GM18873 (cell line): ENCODE results near the gene STAT1.
A peak's percentile ranks its signal among the peaks of the same experiment; 100 is the strongest.
"Not testable (repeated sequence)": the region's sequence is repeated elsewhere in the genome, so short reads cannot be mapped to it uniquely, and the experiment has no call there.

ENCODE experiments used
- ATAC-seq: cut with Tn5 transposase; IDR thresholded peaks from one replicate; pipeline ENCODE4 v1.9.1; 2021; ENCODE audit warnings: mild to moderate bottlenecking, moderate library complexity, moderate number of reproducible peaks; ENCODE audit not compliant: unreplicated experiment, low FRiP score

The STAT1 gene

GRCh38 chr2:190965580-190966222, 48.3 kb downstream of the STAT1 start:
- ATAC-seq = no peak

- no peak for ATAC-seq
Measured at GRCh38 chr2:190964170-190964795, 49.7 kb downstream of the STAT1 start.

DNA sequence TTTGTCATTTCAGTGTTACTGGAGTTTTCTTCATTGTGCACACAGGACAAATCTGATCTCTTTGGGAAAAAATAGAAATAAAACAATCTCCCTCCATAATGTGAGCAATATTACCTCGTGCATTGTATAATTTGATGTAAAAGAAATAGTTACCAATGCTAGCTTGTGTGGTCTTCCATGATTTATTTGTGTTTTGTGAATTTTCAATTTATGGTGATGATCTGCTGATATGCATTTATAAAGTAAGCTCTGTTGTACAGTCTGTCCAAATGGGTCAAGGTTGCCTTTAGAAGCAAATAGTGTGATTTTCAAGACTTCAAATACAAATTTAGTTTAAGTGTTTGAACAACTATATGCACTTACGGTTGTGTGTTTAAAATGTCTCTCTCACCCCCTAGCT, 50.9 kb downstream of the STAT1 start:
- no peak for ATAC-seq

DNA sequence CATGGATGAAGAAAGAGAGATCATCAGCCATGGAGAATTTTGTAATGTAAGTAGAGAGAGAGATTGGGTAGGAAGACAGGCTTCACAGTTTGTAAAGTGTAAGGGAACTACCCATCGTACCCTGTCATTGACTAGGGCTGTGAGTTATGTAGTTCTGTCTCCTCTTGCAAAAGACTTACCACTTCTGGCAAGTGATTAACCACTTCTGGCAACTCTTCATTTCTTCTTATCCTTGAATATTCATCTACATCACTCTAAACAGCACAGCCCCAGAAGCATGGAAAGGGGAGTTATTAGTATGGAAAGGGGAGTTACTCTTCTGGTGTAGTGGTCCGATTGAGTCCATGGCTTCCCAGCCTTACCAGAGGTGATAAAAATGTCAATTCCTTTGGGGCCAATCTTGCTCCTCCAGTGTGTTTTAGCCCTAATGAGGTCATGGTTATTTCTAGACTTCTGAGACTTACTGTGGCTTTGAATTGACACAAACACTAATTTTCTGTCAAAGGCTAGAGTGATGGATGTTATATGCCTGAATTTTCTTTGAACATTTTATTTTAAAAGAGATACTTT, 52.0 kb downstream of the STAT1 start:
- no peak for ATAC-seq

DNA sequence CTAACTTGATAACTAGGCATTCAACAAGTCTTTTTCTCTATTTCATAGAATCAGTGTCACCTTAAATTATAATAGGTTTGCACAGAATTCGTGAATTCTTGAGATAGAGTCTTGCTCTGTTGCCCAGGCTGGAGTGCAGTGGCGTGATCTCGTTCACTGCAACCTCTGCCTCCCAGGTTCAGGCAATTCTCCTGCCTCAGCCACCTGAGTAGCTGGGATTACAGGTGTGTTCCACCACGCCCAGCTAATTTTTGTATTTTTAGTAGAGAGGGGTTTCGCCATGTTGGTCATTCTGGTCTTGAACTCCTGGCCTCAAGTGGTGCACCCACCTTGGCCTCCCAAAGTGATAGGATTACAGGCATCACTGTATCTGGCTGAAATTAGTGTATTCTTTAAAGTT, 52.9 kb downstream of the STAT1 start:
- not testable (repeated sequence) for ATAC-seq

GRCh38 chr2:190959911-190960788, 53.8 kb downstream of the STAT1 start:
- ATAC-seq = no peak

GRCh38 chr2:190953257-190953656, 60.7 kb downstream of the STAT1 start:
- ATAC-seq = no peak

GRCh38 chr2:190950566-190950991, 63.4 kb downstream of the STAT1 start:
- ATAC-seq = no peak

DNA sequence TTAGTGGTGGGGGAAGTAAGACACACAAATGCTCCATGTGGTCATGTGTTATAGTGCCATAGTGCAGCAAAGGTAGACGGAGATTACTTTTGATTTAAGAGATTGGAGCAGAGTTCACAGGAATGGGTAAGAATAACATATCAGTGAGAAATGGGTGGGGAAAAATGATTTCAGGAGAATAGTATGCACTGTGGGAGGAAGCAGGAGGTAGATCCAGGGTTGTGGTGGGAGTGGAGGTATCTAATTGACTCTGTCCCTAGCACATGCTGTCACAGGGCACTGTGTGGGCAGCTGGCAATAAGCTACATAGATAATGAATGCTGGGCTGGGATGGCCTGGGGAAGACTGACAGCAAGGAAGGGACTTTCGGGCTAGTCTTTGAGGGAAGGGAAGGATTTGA, 65.3 kb downstream of the STAT1 start:
- ATAC-seq = no peak

- ATAC-seq = peak; percentile 65
Measured at GRCh38 chr2:190947711-190948251, 66.2 kb downstream of the STAT1 start.

- ATAC-seq = no peak
Measured at GRCh38 chr2:190947141-190947540, 66.8 kb downstream of the STAT1 start.

GRCh38 chr2:190943706-190944105, 70.3 kb downstream of the STAT1 start:
- no peak for ATAC-seq

- ATAC-seq = no peak
Measured at GRCh38 chr2:190942697-190943096, 71.3 kb downstream of the STAT1 start.

- no peak for ATAC-seq
Measured at GRCh38 chr2:190941571-190941970, 72.4 kb downstream of the STAT1 start.

- no peak for ATAC-seq
Measured at GRCh38 chr2:190940454-190940853, 73.5 kb downstream of the STAT1 start.

GRCh38 chr2:190938771-190939335, 75.1 kb downstream of the STAT1 start:
- no peak for ATAC-seq

DNA sequence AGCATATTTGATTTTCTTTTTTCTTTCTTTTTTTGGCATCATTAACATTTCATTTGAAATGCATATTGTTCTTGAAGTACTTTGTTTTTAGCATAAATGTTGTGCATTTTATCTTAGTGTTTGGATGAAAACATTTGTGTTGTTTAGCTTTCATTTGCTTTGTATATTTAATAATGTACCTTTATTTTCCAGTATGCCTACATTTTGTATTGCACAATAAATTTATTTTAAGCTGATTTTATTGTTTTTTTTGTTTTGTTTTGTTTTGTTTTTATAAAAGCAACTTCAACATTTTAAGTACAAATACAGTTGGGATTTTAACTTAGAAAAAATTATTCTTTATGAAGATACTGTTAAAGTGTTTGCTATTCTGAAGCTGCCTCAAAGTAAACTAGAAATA, 78.9 kb downstream of the STAT1 start:
- ATAC-seq = no peak

DNA sequence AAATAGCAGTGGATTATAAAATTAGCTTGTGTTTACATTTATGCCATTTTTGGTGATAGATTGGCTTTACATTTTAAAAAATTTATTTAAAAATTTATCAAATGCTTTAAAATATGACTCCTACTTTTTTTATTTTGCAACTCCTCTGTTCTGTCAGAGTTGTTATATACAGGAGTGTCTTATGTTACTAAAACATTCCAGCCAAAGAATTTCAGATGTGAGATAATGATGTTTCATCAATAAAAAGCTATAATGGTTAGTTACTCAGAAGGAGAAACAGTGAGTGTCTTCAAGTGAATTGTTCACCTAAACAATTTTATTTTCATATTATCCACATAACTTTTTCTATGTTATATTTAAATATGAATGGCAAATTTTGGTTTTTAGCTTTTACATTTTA, 80.6 kb downstream of the STAT1 start:
- ATAC-seq = no peak

DNA sequence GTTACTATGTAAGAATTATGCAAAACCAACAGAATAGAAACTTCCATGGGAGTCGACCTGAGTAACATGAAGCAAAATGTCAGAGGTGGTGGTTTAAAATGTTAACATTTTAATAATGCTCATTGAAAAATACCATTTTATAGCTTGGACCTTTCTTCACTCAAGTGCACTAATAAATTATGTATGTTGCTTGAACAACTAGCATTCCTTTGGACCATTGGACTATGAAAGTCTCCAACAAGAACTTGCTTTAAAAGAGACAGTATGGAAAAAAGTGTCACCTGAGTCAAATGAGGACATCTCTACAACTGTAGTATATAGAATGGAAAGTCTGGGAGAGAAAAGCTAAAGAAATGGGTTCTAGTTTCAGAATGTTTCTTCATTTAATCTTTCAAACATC, 81.5 kb downstream of the STAT1 start:
- no peak for ATAC-seq

DNA sequence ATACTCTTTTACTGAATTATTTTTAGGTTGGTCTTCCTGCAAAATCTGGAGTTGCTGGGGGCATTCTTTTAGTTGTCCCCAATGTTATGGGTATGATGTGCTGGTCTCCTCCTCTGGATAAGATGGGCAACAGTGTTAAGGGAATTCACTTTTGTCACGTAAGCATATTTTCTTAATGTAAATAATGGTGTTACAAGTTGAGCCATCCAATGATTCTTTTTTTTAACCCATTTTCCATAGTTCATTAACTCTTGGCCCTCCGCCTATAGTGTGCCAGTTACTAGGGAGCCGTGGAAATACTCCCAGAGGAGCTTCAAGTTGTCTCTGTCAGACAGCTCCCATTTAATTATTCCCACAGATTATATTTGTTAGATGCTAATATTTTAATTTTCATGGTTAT, 83.6 kb downstream of the STAT1 start:
- ATAC-seq = no peak

- ATAC-seq = no peak
Measured at GRCh38 chr2:190929919-190930318, 84.1 kb downstream of the STAT1 start.
